IMR-90 (cell line): ENCODE data around the gene DNAH6. TPM values are rescaled to one million over a fixed set of nuclear protein-coding genes. Genes with fewer than 3 reads are reported as not detected.

Experiments used
- ATAC-seq: fragments of 200-7000 bp; cut with Tn5 transposase; 2 replicates; pipeline ENCODE4 v1.9.1; 2020; ENCODE audit warnings: low read depth, mild to moderate bottlenecking, moderate library complexity
- BruUV-seq: library from RNA; stranded (reverse); fragments of 400-500 nt; replicated peaks from 2 replicates; lab custom pipeline; 2021; lab: Mats Ljungman, UMichigan
- CTCF ChIA-PET: fragments of 300-600 bp; formaldehyde crosslinking; extraction: SDS; loops from one replicate; lab custom pipeline; 2021; ENCODE audit warnings: antibody characterized with exemption; lab: Yijun Ruan, JAX
- POLR2A ChIA-PET: fragments of 300-600 bp; sonication (Branson Sonifier 250); formaldehyde crosslinking; loops from one replicate; lab custom pipeline; 2022; ENCODE audit warnings: antibody characterized with exemption; ENCODE audit not compliant: unreplicated experiment; lab: Charles Lee
- DNase-seq: peaks from one replicate; pipeline ENCODE4 v3.0.0; 2013
- H2AFZ ChIP-seq: replicated peaks from 2 replicates; pipeline ENCODE3; 2013; ENCODE audit warnings: low read length, mild to moderate bottlenecking; ENCODE audit not compliant: poor library complexity
- H2AK5ac ChIP-seq: 2 replicates; pipeline ENCODE4 v1.6.1; 2013; ENCODE audit warnings: low read depth, low read length, inconsistent platforms
- H2AK9ac ChIP-seq: replicated peaks from 2 replicates; pipeline ENCODE3; 2013; ENCODE audit warnings: mild to moderate bottlenecking, low read depth, low read length, moderate library complexity; ENCODE audit not compliant: poor library complexity
- H2BK120ac ChIP-seq: 2 replicates; pipeline ENCODE4 v1.6.1; 2013; ENCODE audit warnings: low read depth, low read length, inconsistent platforms
- H2BK15ac ChIP-seq: 3 replicates; pipeline ENCODE4 v1.6.1; 2013; ENCODE audit warnings: low read depth, low read length, inconsistent platforms
- H2BK20ac ChIP-seq: 2 replicates; pipeline ENCODE4 v1.6.1; 2013; ENCODE audit warnings: low read depth, mild to moderate bottlenecking, inconsistent platforms, low read length, moderate library complexity
- H2BK5ac ChIP-seq: 2 replicates; pipeline ENCODE4 v1.6.1; 2013; ENCODE audit warnings: mild to moderate bottlenecking, low read depth, low read length, inconsistent platforms; ENCODE audit not compliant: poor library complexity, severe bottlenecking
- H3K14ac ChIP-seq: replicated peaks from 2 replicates; pipeline ENCODE4 v1.6.1; 2013; ENCODE audit warnings: low read depth, low read length, inconsistent platforms
- H3K18ac ChIP-seq: 2 replicates; pipeline ENCODE4 v1.6.1; 2013; ENCODE audit warnings: low read depth, low read length, control low read depth
- H3K23ac ChIP-seq: 2 replicates; pipeline ENCODE4 v1.6.1; 2013; ENCODE audit warnings: low read depth, low read length, inconsistent platforms
- H3K27ac ChIP-seq: 2 replicates; pipeline ENCODE4 v1.5.1; 2013; ENCODE audit warnings: mild to moderate bottlenecking, control low read depth, low read length; ENCODE audit not compliant: insufficient read depth
- H3K27me3 ChIP-seq: 2 replicates; pipeline ENCODE4 v1.6.1; 2013; ENCODE audit warnings: low read length; ENCODE audit not compliant: control insufficient read depth, insufficient read depth
- H3K36me3 ChIP-seq: 2 replicates; pipeline ENCODE4 v1.6.1; 2013; ENCODE audit warnings: low read length, mixed read lengths; ENCODE audit not compliant: control insufficient read depth, insufficient read depth
- H3K4ac ChIP-seq: 2 replicates; pipeline ENCODE4 v1.6.1; 2013; ENCODE audit warnings: low read depth, low read length, inconsistent platforms
- H3K4me1 ChIP-seq: 2 replicates; pipeline ENCODE4 v1.6.1; 2013; ENCODE audit warnings: low read length, mixed read lengths; ENCODE audit not compliant: control insufficient read depth, insufficient read depth
- H3K4me2 ChIP-seq: 2 replicates; pipeline ENCODE4 v1.6.1; 2013; ENCODE audit warnings: low read depth, mild to moderate bottlenecking, control low read depth, low read length, moderate library complexity
- H3K4me3 ChIP-seq: 2 replicates; pipeline ENCODE4 v1.5.1; 2013; ENCODE audit warnings: low read depth, mild to moderate bottlenecking, control low read depth, low read length, moderate library complexity; ENCODE audit not compliant: insufficient read depth
- H3K56ac ChIP-seq: 2 replicates; pipeline ENCODE4 v1.6.1; 2013; ENCODE audit warnings: low read length, inconsistent platforms; ENCODE audit not compliant: insufficient read depth; ENCODE audit errors: extremely low read depth
- H3K79me1 ChIP-seq, 2 experiments: 2 replicates each; pipeline ENCODE4 v1.6.1; 2013; ENCODE audit warnings: low read length in 2 of 2, inconsistent platforms in 1 of 2, low read depth in 1 of 2
- H3K9ac ChIP-seq: 2 replicates; pipeline ENCODE4 v1.6.1; 2013; ENCODE audit warnings: low read depth, low read length, control low read depth
- H3K9me1 ChIP-seq: 2 replicates; pipeline ENCODE4 v1.6.1; 2013; ENCODE audit warnings: low read length, inconsistent platforms; ENCODE audit not compliant: insufficient read depth
- H3K9me3 ChIP-seq: 2 replicates; pipeline ENCODE4 v1.6.1; 2013; ENCODE audit warnings: low read length; ENCODE audit not compliant: control insufficient read depth, insufficient read depth
- H4K20me1 ChIP-seq: 2 replicates; pipeline ENCODE4 v1.6.1; 2013; ENCODE audit warnings: low read length, inconsistent platforms; ENCODE audit not compliant: insufficient read depth
- H4K5ac ChIP-seq: 2 replicates; pipeline ENCODE4 v1.6.1; 2013; ENCODE audit warnings: mild to moderate bottlenecking, low read depth, low read length, control low read depth
- H4K8ac ChIP-seq, 2 experiments: 2 replicates each; pipeline ENCODE4 v1.6.1; 2013; ENCODE audit warnings: low read depth in 2 of 2, low read length in 2 of 2, control low read depth in 1 of 2, inconsistent platforms in 1 of 2
- H4K91ac ChIP-seq: 2 replicates; pipeline ENCODE4 v1.6.1; 2013; ENCODE audit warnings: low read depth, low read length, inconsistent platforms; ENCODE audit not compliant: insufficient read depth
- BHLHE40 ChIP-seq: fragments of 150-350 bp; IDR thresholded peaks from 2 replicates; pipeline ENCODE4 v1.6.1; 2016; ENCODE audit warnings: mild to moderate bottlenecking, low read depth, low read length
- MAFK ChIP-seq: IDR thresholded peaks from 2 replicates; pipeline ENCODE4 v1.6.1; 2012; ENCODE audit warnings: low read depth, low read length, improper control_type of control experiment
- MAZ ChIP-seq: IDR thresholded peaks from 2 replicates; pipeline ENCODE4 v1.6.1; 2012; ENCODE audit warnings: low read depth, mild to moderate bottlenecking, low read length, improper control_type of control experiment, moderate library complexity, borderline replicate concordance
- MXI1 ChIP-seq: IDR thresholded peaks from 2 replicates; pipeline ENCODE4 v1.6.1; 2012; ENCODE audit warnings: low read depth, mild to moderate bottlenecking, low read length, moderate library complexity, borderline replicate concordance
- NFE2L2 ChIP-seq: fragments of 150-350 bp; IDR thresholded peaks from 2 replicates; pipeline ENCODE4 v1.6.1; 2016; ENCODE audit warnings: low read depth, mild to moderate bottlenecking, low read length
- POLR2A ChIP-seq: IDR thresholded peaks from 2 replicates; pipeline ENCODE4 v1.6.1; 2012; ENCODE audit warnings: mild to moderate bottlenecking, low read depth, low read length
- RAD21 ChIP-seq: IDR thresholded peaks from 2 replicates; pipeline ENCODE4 v1.6.1; 2012; ENCODE audit warnings: low read length, improper control_type of control experiment
- RCOR1 ChIP-seq: IDR thresholded peaks from 2 replicates; pipeline ENCODE4 v1.6.1; 2012; ENCODE audit warnings: mild to moderate bottlenecking, low read length, improper control_type of control experiment; ENCODE audit not compliant: insufficient replicate concordance
- RFX5 ChIP-seq: IDR thresholded peaks from 2 replicates; pipeline ENCODE4 v1.8.0; 2012; ENCODE audit warnings: low read depth, mild to moderate bottlenecking, low read length, moderate library complexity
- SMC3 ChIP-seq: fragments of 150-350 bp; IDR thresholded peaks from 2 replicates; pipeline ENCODE4 v1.6.1; 2016; ENCODE audit warnings: low read depth, mild to moderate bottlenecking, antibody characterized with exemption, low read length, moderate library complexity
- USF2 ChIP-seq: fragments of 150-350 bp; IDR thresholded peaks from 2 replicates; pipeline ENCODE4 v1.6.1; 2017; ENCODE audit warnings: mild to moderate bottlenecking, antibody characterized with exemption, low read length, low read depth
- WGBS, 2 experiments: methylation state at CpG; one replicate each; pipeline versions ENCODE4 v1.1.5 to v1.1.7; 2013; ENCODE audit warnings: missing lambda C conversion rate in 2 of 2; ENCODE audit not compliant: insufficient read length in 1 of 2; ENCODE audit errors: extremely low coverage in 2 of 2; 5-methylcytosine and 5-hydroxymethylcytosine counted together
- dilution Hi-C: fragments of 300-500 bp; cut with HindIII; formaldehyde crosslinking; loops from one replicate; pipeline ENCODE4 v1.14.3; 2018; ENCODE audit warnings: low sequenced_read_pairs; ENCODE audit not compliant: unreplicated experiment
- in situ Hi-C: fragments of 300-500 bp; cut with MboI; formaldehyde crosslinking; loops from 3 replicates; pipeline ENCODE4 v1.14.3; 2019; ENCODE audit warnings: low sequenced_read_pairs, inconsistent platforms, mixed read lengths
- intact Hi-C: fragments of 100-400 bp; cut with micrococcal nuclease; formaldehyde crosslinking; loops from 2 replicates; pipeline ENCODE4 v1.10.0; 2022
- polyA plus RNA-seq, 3 experiments: library from polyadenylated mRNA; depleted of rRNA; stranded (reverse); fragments of >200 nt; gene quantifications; 2 replicates each; pipeline ENCODE4 v1.2.3, GENCODE V29; 2012; ENCODE audit warnings: low replicate concordance in 1 of 3
- total RNA-seq: library from RNA; depleted of rRNA; stranded (reverse); fragments of >200 nt; gene quantifications from 2 replicates; pipeline ENCODE4 v1.2.3, GENCODE V29; 2012
- TF ChIP-seq, protein P1 (sequence below): fragments of 150-350 bp; IDR thresholded peaks from 2 replicates; pipeline ENCODE4 v1.6.1; 2016; ENCODE audit warnings: low read depth, mild to moderate bottlenecking, low read length, moderate library complexity, borderline replicate concordance

DNAH6 gene
- total and polyA plus RNA-seq, 2 of the 4 experiments (the other 2 are of a cell fraction): under 0.01 to 0.07 TPM

DNA sequence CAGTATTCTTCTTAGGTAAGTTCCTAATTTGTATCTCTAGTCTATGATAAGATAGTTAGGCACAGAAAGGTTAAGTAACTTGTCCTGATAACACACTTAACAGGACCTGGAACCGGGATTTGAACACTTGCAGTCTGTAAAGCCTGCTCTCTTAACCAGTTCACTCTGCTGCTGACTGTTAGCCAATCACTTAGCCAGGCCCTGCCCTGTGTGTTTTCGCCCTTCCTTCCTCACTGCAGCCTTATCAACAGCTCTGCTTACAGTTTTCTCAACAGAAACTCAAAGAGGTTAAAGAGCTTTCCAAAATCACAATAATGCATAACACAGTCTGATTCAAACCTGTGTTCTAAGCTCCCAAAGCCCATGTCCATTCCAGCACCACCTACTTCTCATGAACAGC, 212.9 kb downstream of the DNAH6 start:
- dilution Hi-C loops: no loop called here
- DNase-seq: no peak
- Histone ChIP-seq H3K27ac (no peak overlapping the region), H4K20me1 (no peaks in the 10 kb centered on the region), H3K27me3 (no peaks in the 10 kb centered on the region; the same call in none of the 2 replicates), H3K14ac (no peak overlapping the region), H3K18ac (no peak overlapping the region), H4K8ac (no peak overlapping the region), H3K9ac (no peak overlapping the region), H2AK5ac (no peak overlapping the region), H3K36me3 (no peaks in the 10 kb centered on the region), H4K91ac (no peak overlapping the region), H3K4ac (no peak overlapping the region), H2AK9ac (no peak overlapping the region), H2AFZ (no peak overlapping the region), H2BK120ac (no peak overlapping the region), H3K79me1 (no peaks in the 10 kb centered on the region), H3K4me2 (no peak overlapping the region), H3K23ac (no peak overlapping the region), H4K5ac (no peak overlapping the region), H3K4me3 (no peak overlapping the region), H2BK20ac (no peak overlapping the region), H3K9me3 (no peaks in the 10 kb centered on the region), H2BK5ac (no peak overlapping the region), H3K9me1 (no peaks in the 10 kb centered on the region), H3K4me1 (no peaks in the 10 kb centered on the region), H2BK15ac (no peak overlapping the region), H3K56ac (no peak overlapping the region)
- in situ Hi-C loops: no loop called here
- no TSS peak for BruUV-seq
- ATAC-seq: no peak
- TF ChIP-seq NFE2L2 (no peak), MAZ (no peak), RFX5 (no peak), MAFK (no peak), BHLHE40 (no peak), MXI1 (no peak), POLR2A (no peak), USF2 (no peak), SMC3 (no peak), RCOR1 (no peak), RAD21 (no peak)
- TF ChIP-seq, protein P1, sequence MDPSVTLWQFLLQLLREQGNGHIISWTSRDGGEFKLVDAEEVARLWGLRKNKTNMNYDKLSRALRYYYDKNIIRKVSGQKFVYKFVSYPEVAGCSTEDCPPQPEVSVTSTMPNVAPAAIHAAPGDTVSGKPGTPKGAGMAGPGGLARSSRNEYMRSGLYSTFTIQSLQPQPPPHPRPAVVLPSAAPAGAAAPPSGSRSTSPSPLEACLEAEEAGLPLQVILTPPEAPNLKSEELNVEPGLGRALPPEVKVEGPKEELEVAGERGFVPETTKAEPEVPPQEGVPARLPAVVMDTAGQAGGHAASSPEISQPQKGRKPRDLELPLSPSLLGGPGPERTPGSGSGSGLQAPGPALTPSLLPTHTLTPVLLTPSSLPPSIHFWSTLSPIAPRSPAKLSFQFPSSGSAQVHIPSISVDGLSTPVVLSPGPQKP: no peak
- 75% methylated on average over 1 of the region's 2 CpGs; no CpG with 5 or more reads in 1 of the 2 experiments for WGBS, 2 experiments
- ChIA-PET POLR2A (no interaction called here), CTCF (no interaction called here)
- intact Hi-C loops: no loop called here
